ENCODE data around the gene GPR63.

GRCh38 chr6:96809119-96809518 lies 28.2 kb downstream of the GPR63 start:
- TF ChIP-seq CTCF (IDR thresholded peaks at IDR 0.05; ENCODE audit: low read depth, low read length, missing input control) (no peak), TAF1 (conservative IDR thresholded peaks at IDR 0.05) (no peak), YY1 (IDR thresholded peaks at IDR 0.05) (no peak), EGR1 (IDR thresholded peaks at IDR 0.05; ENCODE audit: low read depth in 2 of 2) (no peak)
- TF ChIP-seq, protein P1, sequence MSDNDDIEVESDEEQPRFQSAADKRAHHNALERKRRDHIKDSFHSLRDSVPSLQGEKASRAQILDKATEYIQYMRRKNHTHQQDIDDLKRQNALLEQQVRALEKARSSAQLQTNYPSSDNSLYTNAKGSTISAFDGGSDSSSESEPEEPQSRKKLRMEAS (IDR thresholded peaks at IDR 0.05): no peak
